ENCODE results near the gene ZDHHC24. TPM values are rescaled to one million over a fixed set of nuclear protein-coding genes. Genes with fewer than 3 reads are reported as not detected.

The ZDHHC24 gene
- total and polyA plus RNA-seq, 2 donors from 2014 or later, result 13.2 to 18.7 TPM

- H3K27me3 ChIP-seq (ENCODE audit: control insufficient read depth, insufficient read depth, low read length), result no peaks in the 10 kb centered on the region
- FAIRE-seq (no peak), DNase-seq (no peak)
- H3K4me1 ChIP-seq (ENCODE audit: control insufficient read depth in 2 of 3, insufficient read depth in 2 of 3, low read depth in 1 of 3, low read length in 3 of 3), result peaks cover 0 to 9% (median 4%) of the 10 kb centered on the region in 3 donors
- H3K9ac ChIP-seq (ENCODE audit: low read length in 3 of 3), result no peak overlapping the region
- H3K36me3 ChIP-seq (ENCODE audit: control insufficient read depth in 2 of 3, insufficient read depth in 3 of 3, low read length in 3 of 3), result no peaks in the 10 kb centered on the region
- intact Hi-C loops (cut with DNase I), result no loop called here
- no peak for TF ChIP-seq CTCF (IDR thresholded peaks at IDR 0.05; ENCODE audit: borderline replicate concordance, extremely low read depth, insufficient read depth)
- H3K9me3 ChIP-seq (ENCODE audit: control insufficient read depth in 2 of 3, insufficient read depth in 1 of 3, low read length in 3 of 3), result no peaks in the 10 kb centered on the region
- H3K4me3 ChIP-seq (ENCODE audit: low read length in 3 of 3), result no peak overlapping the region
- no peak overlapping the region for H3K27ac ChIP-seq (ENCODE audit: low read depth in 2 of 2, low read length in 2 of 2)
Measured at GRCh38 chr11:66548041-66548440, 2.2 kb upstream of the ZDHHC24 start.

GRCh38 chr11:66547662-66548009, 1.8 kb upstream of the ZDHHC24 start:
- Histone ChIP-seq H3K27ac (ENCODE audit: low read depth in 2 of 2, low read length in 2 of 2) (no peak overlapping the region), H3K9me3 (ENCODE audit: control insufficient read depth in 2 of 3, insufficient read depth in 1 of 3, low read length in 3 of 3) (no peaks in the 10 kb centered on the region), H3K9ac (ENCODE audit: low read length in 3 of 3) (no peak overlapping the region), H3K36me3 (ENCODE audit: control insufficient read depth in 2 of 3, insufficient read depth in 3 of 3, low read length in 3 of 3) (no peaks in the 10 kb centered on the region), H3K4me1 (ENCODE audit: control insufficient read depth in 2 of 3, insufficient read depth in 2 of 3, low read depth in 1 of 3, low read length in 3 of 3) (peaks cover 0 to 9% (median 4%) of the 10 kb centered on the region in 3 donors), H3K27me3 (ENCODE audit: control insufficient read depth, insufficient read depth, low read length) (no peaks in the 10 kb centered on the region), H3K4me3 (ENCODE audit: low read length in 3 of 3) (no peak overlapping the region)
- intact Hi-C loops (cut with DNase I), result no loop called here
- no peak for TF ChIP-seq CTCF (IDR thresholded peaks at IDR 0.05; ENCODE audit: borderline replicate concordance, extremely low read depth, insufficient read depth)
- DNase-seq, result peak in 1 of 5 donors; percentile 55
- no peak for FAIRE-seq

GRCh38 chr11:66546966-66547661, 1.3 kb upstream of the ZDHHC24 start:
- Histone ChIP-seq H3K4me3 (ENCODE audit: low read length in 3 of 3) (no peak overlapping the region), H3K9ac (ENCODE audit: low read length in 3 of 3) (no peak overlapping the region), H3K27ac (ENCODE audit: low read depth in 2 of 2, low read length in 2 of 2) (no peak overlapping the region), H3K9me3 (ENCODE audit: control insufficient read depth in 2 of 3, insufficient read depth in 1 of 3, low read length in 3 of 3) (no peaks in the 10 kb centered on the region), H3K36me3 (ENCODE audit: control insufficient read depth in 2 of 3, insufficient read depth in 3 of 3, low read length in 3 of 3) (peaks cover 0 to 2% (median 0%) of the 10 kb centered on the region in 3 donors), H3K4me1 (ENCODE audit: control insufficient read depth in 2 of 3, insufficient read depth in 2 of 3, low read depth in 1 of 3, low read length in 3 of 3) (peaks cover 0 to 9% (median 4%) of the 10 kb centered on the region in 3 donors), H3K27me3 (ENCODE audit: control insufficient read depth, insufficient read depth, low read length) (no peaks in the 10 kb centered on the region)
- FAIRE-seq, result no peak
- peak in 1 of 5 donors; percentile 62 for DNase-seq
- no peak for TF ChIP-seq CTCF (IDR thresholded peaks at IDR 0.05; ENCODE audit: borderline replicate concordance, extremely low read depth, insufficient read depth)
- intact Hi-C loops (cut with DNase I), result no loop called here

Measured in kidney (tissue), 14 donors.